NCI-H524 treated with DMSO at 0.1 percent for 48 hours (cell line): ENCODE measurements around the gene TIMD4.

Experiments
- DNase-seq: peaks from one replicate; lab custom pipeline; 2025; lab: John Stamatoyannopoulos, UW

The TIMD4 gene

GRCh38 chr5:156920861-156921431, 42.1 kb downstream of the TIMD4 start:
- no peak for DNase-seq

- no peak for DNase-seq
Observed at GRCh38 chr5:156920042-156920860, 42.8 kb downstream of the TIMD4 start.

GRCh38 chr5:156918311-156918845, 44.6 kb downstream of the TIMD4 start:
- DNase-seq = no peak

- no peak for DNase-seq
Observed at GRCh38 chr5:156914371-156914737, 48.7 kb downstream of the TIMD4 start.

GRCh38 chr5:156913719-156914370, 49.2 kb downstream of the TIMD4 start:
- DNase-seq = peak; percentile 56

GRCh38 chr5:156913355-156913718, 49.7 kb downstream of the TIMD4 start:
- DNase-seq = no peak

- DNase-seq = no peak
Observed at GRCh38 chr5:156912869-156913268, 50.2 kb downstream of the TIMD4 start.

GRCh38 chr5:156909180-156909579, 53.8 kb downstream of the TIMD4 start:
- no peak for DNase-seq

GRCh38 chr5:156907667-156908066, 55.4 kb downstream of the TIMD4 start:
- no peak for DNase-seq

GRCh38 chr5:156906807-156907206, 56.2 kb downstream of the TIMD4 start:
- DNase-seq = no peak

GRCh38 chr5:156896546-156896945, 66.5 kb downstream of the TIMD4 start:
- no peak for DNase-seq

- no peak for DNase-seq
Observed at GRCh38 chr5:156893517-156893916, 69.5 kb downstream of the TIMD4 start.

GRCh38 chr5:156892864-156893263, 70.2 kb downstream of the TIMD4 start:
- DNase-seq = no peak

GRCh38 chr5:156892223-156892622, 70.8 kb downstream of the TIMD4 start:
- DNase-seq = no peak

GRCh38 chr5:156888520-156888919, 74.5 kb downstream of the TIMD4 start:
- DNase-seq = no peak

GRCh38 chr5:156883316-156883875, 79.6 kb downstream of the TIMD4 start:
- DNase-seq = no peak

GRCh38 chr5:156879665-156880285, 83.3 kb downstream of the TIMD4 start:
- DNase-seq = peak; percentile 93

- no peak for DNase-seq
Observed at GRCh38 chr5:156871212-156871611, 91.8 kb downstream of the TIMD4 start.

- DNase-seq = no peak
Observed at GRCh38 chr5:156870498-156870839, 92.6 kb downstream of the TIMD4 start.
